Activated CD4-positive, alpha-beta T cell treated with anti-CD3 and anti-CD28 coated beads, Interleukin-2, amount 50 U/mL, for 48 hours (primary cell): ENCODE data around the gene TTC27.
"Not testable (repeated sequence)": the region's sequence is repeated elsewhere in the genome, so short reads cannot be mapped to it uniquely, and the experiment has no call there.

ENCODE experiments used
- DNase-seq, 2 experiments: peaks; one replicate each; pipeline ENCODE4 v3.0.0-alpha.2; 2020

TTC27 gene

GRCh38 chr2:32862269-32863055 lies 234.6 kb downstream of the TTC27 start:
- DNase-seq: no peak

- no peak for DNase-seq
Measured at GRCh38 chr2:32863326-32863725, 235.5 kb downstream of the TTC27 start.

- no peak for DNase-seq
Measured at GRCh38 chr2:32863803-32864202, 236.0 kb downstream of the TTC27 start.

GRCh38 chr2:32864334-32865111 lies 236.7 kb downstream of the TTC27 start:
- DNase-seq: no peak

- DNase-seq: no peak
Measured at GRCh38 chr2:32865399-32866068, 237.7 kb downstream of the TTC27 start.

GRCh38 chr2:32866462-32866861 lies 238.6 kb downstream of the TTC27 start:
- not testable (repeated sequence) for DNase-seq
